Adrenal gland (tissue), 12 donors: Measurements from ENCODE around the gene KCTD19. TPM values are rescaled to one million over a fixed set of nuclear protein-coding genes. Genes with fewer than 3 reads are reported as not detected.

Experiments used
- DNase-seq, 7 donors: peaks; one replicate each; pipeline ENCODE4 v3.0.0-alpha.2; 2019 to 2020
- H3K27ac ChIP-seq, 5 donors: fragments of 200-600 bp; sonication (generic) in 4 of 5; 1 replicate in 3 of 5; 2 replicates in 2 of 5; pipeline versions ENCODE4 v1.5.1 to v1.8.0; 2016 to 2020; ENCODE audit warnings: mild to moderate bottlenecking in 1 of 5
- H3K27me3 ChIP-seq: fragments of 200-600 bp; 2 replicates; pipeline ENCODE4 v1.8.0; 2021
- H3K36me3 ChIP-seq, 2 donors: fragments of 200-600 bp; replicated peaks in 1 of 2; 1 replicate in 1 of 2; 2 replicates in 1 of 2; pipeline versions ENCODE4 v1.5.1 to v1.8.0; 2018 to 2022
- H3K4me1 ChIP-seq, 2 donors: fragments of 200-600 bp; replicated peaks in 1 of 2; 1 replicate in 1 of 2; 2 replicates in 1 of 2; pipeline versions ENCODE4 v1.5.1 to v1.8.0; 2018 to 2021
- H3K4me3 ChIP-seq, 4 donors: fragments of 200-600 bp; sonication (generic) in 3 of 4; one replicate each; pipeline ENCODE4 v1.5.1; 2016 to 2018
- H3K9me3 ChIP-seq, 3 donors: fragments of 200-600 bp; sonication (generic) in 1 of 3; replicated peaks in 1 of 3; 1 replicate in 2 of 3; 2 replicates in 1 of 3; pipeline versions ENCODE4 v1.5.1 to v1.8.0; 2016 to 2021
- POLR2A ChIP-seq, 2 donors: fragments of 450-650 bp; IDR thresholded peaks; one replicate each; pipeline ENCODE4 v1.6.1; 2017; ENCODE audit warnings: antibody characterized with exemption in 2 of 2, mild to moderate bottlenecking in 2 of 2, moderate library complexity in 1 of 2
- WGBS, 4 donors: extraction: QIAGEN DNeasy Blood & Tissue Kit in 2 of 4; methylation state at CpG; one replicate each; pipeline versions ENCODE4 v1.1.5 to v1.1.7; 2013 to 2017; 5-methylcytosine and 5-hydroxymethylcytosine counted together
- intact Hi-C, 2 donors: fragments of 100-400 bp; cut with DNase I; formaldehyde crosslinking; loops; one replicate each; pipeline versions ENCODE4 v1.14.1 to v1.15.0; 2022 to 2023
- polyA plus RNA-seq, 3 donors: library from polyadenylated mRNA; stranded (reverse); fragments of 200-250 nt in 2 of 3; fragments of 350-450 nt in 1 of 3; fragmentation: Illumina TruSeq in 1 of 3; extraction: RNeasy Lipid Tissue Mini Kit (QIAGEN cat#74804) in 1 of 3; gene quantifications; one replicate each; pipeline ENCODE4 v1.2.3, GENCODE V29; 2013 to 2014
- total RNA-seq, 9 donors: library from RNA; depleted of rRNA in 4 of 9; stranded (reverse); fragments of >200 nt in 4 of 9; fragments of 120-200 nt in 1 of 9; fragmentation: NEBNext Ultra II Directional in 1 of 9; extraction: Animal tissue kit (Norgen Biotek cat#: 25700) in 1 of 9; gene quantifications; one replicate each; pipeline versions ENCODE4 v1.1.0 to v1.2.4, GENCODE V29; 2013 to 2023
- TF ChIP-seq, protein P1 (sequence below), 6 experiments: fragments of 450-650 bp in 4 of 6; fragments of 200-600 bp in 2 of 6; sonication (generic) in 1 of 6; IDR thresholded peaks; 1 replicate in 5 of 6; 2 replicates in 1 of 6; pipeline versions ENCODE4 v1.5.1 to v1.8.0; 2016 to 2021; ENCODE audit warnings: antibody characterized with exemption in 6 of 6, mild to moderate bottlenecking in 2 of 6, moderate library complexity in 1 of 6
- donor health status: healthy with polysubstance abuse.
- donor health status: Bipolar disorder and iron deficiency.
- donor health status: DM: yes; HTN: yes; CAD: no.
- donor health status: DM: no; HTN: no; CAD: no.
- donor health status: DM: no; HTN: no; CAD: no.
- donor health status: DM: yes; HTN: yes; CAD: no.

Gene KCTD19
- total and polyA plus RNA-seq, 12 donors, result 0.04 to 3.2 (median 0.18) TPM; not detected in 7

GRCh38 chr16:67294938-67295361, 31.6 kb downstream of the KCTD19 start:
- no peak for DNase-seq
- Histone ChIP-seq H3K4me3 (no peak overlapping the region), H3K27me3 (no peaks in the 10 kb centered on the region), H3K9me3 (no peaks in the 10 kb centered on the region), H3K4me1 (no peaks in the 10 kb centered on the region), H3K36me3 (no peaks in the 10 kb centered on the region), H3K27ac (no peak overlapping the region)
- WGBS, 4 donors, result 67 to 76% (median 73%) methylated on average over 7 of the region's 7 CpGs
- intact Hi-C loops, result no loop called here
- TF ChIP-seq, protein P1, sequence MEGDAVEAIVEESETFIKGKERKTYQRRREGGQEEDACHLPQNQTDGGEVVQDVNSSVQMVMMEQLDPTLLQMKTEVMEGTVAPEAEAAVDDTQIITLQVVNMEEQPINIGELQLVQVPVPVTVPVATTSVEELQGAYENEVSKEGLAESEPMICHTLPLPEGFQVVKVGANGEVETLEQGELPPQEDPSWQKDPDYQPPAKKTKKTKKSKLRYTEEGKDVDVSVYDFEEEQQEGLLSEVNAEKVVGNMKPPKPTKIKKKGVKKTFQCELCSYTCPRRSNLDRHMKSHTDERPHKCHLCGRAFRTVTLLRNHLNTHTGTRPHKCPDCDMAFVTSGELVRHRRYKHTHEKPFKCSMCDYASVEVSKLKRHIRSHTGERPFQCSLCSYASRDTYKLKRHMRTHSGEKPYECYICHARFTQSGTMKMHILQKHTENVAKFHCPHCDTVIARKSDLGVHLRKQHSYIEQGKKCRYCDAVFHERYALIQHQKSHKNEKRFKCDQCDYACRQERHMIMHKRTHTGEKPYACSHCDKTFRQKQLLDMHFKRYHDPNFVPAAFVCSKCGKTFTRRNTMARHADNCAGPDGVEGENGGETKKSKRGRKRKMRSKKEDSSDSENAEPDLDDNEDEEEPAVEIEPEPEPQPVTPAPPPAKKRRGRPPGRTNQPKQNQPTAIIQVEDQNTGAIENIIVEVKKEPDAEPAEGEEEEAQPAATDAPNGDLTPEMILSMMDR (IDR thresholded peaks at IDR 0.05), result no peak
- TF ChIP-seq POLR2A (IDR thresholded peaks at IDR 0.05), result no peak

- H3K36me3 ChIP-seq, result no peaks in the 10 kb centered on the region
- H3K27me3 ChIP-seq, result no peaks in the 10 kb centered on the region
- H3K4me3 ChIP-seq, result no peak overlapping the region
- no peak for DNase-seq
- no peaks in the 10 kb centered on the region for H3K9me3 ChIP-seq
- WGBS, 4 donors, result 89 to 96% (median 90%) methylated on average over 3 to 4 of the region's 4 CpGs
- no peaks in the 10 kb centered on the region for H3K4me1 ChIP-seq
- H3K27ac ChIP-seq, result no peak overlapping the region
- intact Hi-C loops, result no loop called here
- TF ChIP-seq, protein P1 (IDR thresholded peaks at IDR 0.05), result no peak
- TF ChIP-seq POLR2A (IDR thresholded peaks at IDR 0.05), result no peak
These were observed 32.3 kb downstream of the KCTD19 start for GRCh38 chr16:67294171-67294757.

- no peaks in the 10 kb centered on the region for H3K9me3 ChIP-seq
- H3K27me3 ChIP-seq, result no peaks in the 10 kb centered on the region
- intact Hi-C loops, result no loop called here
- no peak for DNase-seq
- no peaks in the 10 kb centered on the region for H3K4me1 ChIP-seq
- H3K27ac ChIP-seq, result no peak overlapping the region
- 66 to 92% (median 81%) methylated on average over 5 to 7 of the region's 7 CpGs for WGBS, 4 donors
- H3K4me3 ChIP-seq, result no peak overlapping the region
- no peaks in the 10 kb centered on the region for H3K36me3 ChIP-seq
- TF ChIP-seq POLR2A (IDR thresholded peaks at IDR 0.05), result no peak
- TF ChIP-seq, protein P1 (IDR thresholded peaks at IDR 0.05), result no peak
These were observed 35.1 kb downstream of the KCTD19 start for GRCh38 chr16:67291461-67291860.

DNA sequence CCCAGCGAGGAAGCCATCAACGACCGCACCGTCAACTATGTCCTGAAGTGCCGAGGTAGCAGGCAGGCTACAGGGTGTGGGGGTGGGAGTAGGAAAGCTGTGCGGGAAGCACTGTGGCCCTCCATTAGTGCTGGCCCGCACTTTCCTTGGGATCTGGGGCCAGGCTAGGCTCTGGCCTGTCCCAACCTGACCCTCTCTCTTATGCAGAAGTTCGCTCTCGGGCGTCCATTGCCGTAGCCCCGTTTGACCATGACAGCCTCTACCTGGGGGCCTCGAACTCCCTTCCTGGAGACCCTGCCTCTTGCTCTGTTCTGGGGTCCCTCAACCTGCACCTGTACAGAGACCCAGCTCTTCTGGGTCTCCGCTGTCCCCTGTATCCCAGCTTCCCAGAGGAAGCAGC, 38.6 kb downstream of the KCTD19 start:
- no peak for DNase-seq
- no peak overlapping the region for H3K4me3 ChIP-seq
- H3K9me3 ChIP-seq, result no peaks in the 10 kb centered on the region
- intact Hi-C loops, result no loop called here
- H3K36me3 ChIP-seq, result no peaks in the 10 kb centered on the region
- TF ChIP-seq, protein P1 (IDR thresholded peaks at IDR 0.05), result no peak
- TF ChIP-seq POLR2A (IDR thresholded peaks at IDR 0.05), result no peak
- WGBS, 4 donors, result 95 to 96% (median 95%) methylated on average over 7 to 14 of the region's 14 CpGs
- H3K4me1 ChIP-seq, result no peaks in the 10 kb centered on the region
- no peak overlapping the region for H3K27ac ChIP-seq
- no peaks in the 10 kb centered on the region for H3K27me3 ChIP-seq
